Measurements from ENCODE around the gene TTLL9.

TTLL9 gene

GRCh38 chr20:31923388-31924331 is 53.2 kb downstream of the TTLL9 start:
- no peak overlapping the region for H3K4me3 ChIP-seq (ENCODE audit: low read depth, low read length)
- peaks cover 5% of the 10 kb centered on the region for H3K9me3 ChIP-seq (ENCODE audit: insufficient read depth, low read depth, low read length)
- no peaks in the 10 kb centered on the region for H3K79me2 ChIP-seq (ENCODE audit: control insufficient read depth, insufficient read depth, low read length, poor library complexity)
- no peak overlapping the region for H4K91ac ChIP-seq (ENCODE audit: low read depth, low read length)
- no peaks in the 10 kb centered on the region for H3K79me1 ChIP-seq (ENCODE audit: low read length)
- DNase-seq, result no peak
- no peak overlapping the region for H2BK12ac ChIP-seq (ENCODE audit: low read length)
- no peak overlapping the region for H3K14ac ChIP-seq (ENCODE audit: low read length)
- H3K18ac ChIP-seq (ENCODE audit: low read length), result no peak overlapping the region
- no peaks in the 10 kb centered on the region for H3K36me3 ChIP-seq (ENCODE audit: control insufficient read depth in 1 of 2, insufficient read depth in 2 of 2, low read length in 2 of 2)
- no peaks in the 10 kb centered on the region for H3K4me1 ChIP-seq (ENCODE audit: control insufficient read depth in 1 of 2, insufficient read depth in 2 of 2, low read length in 2 of 2)
- H4K12ac ChIP-seq (ENCODE audit: low read depth, low read length), result no peak overlapping the region
- H3K27ac ChIP-seq (ENCODE audit: low read depth, low read length), result no peak overlapping the region
- H3K27me3 ChIP-seq (ENCODE audit: insufficient read depth, low read length), result no peaks in the 10 kb centered on the region
- no peak overlapping the region for H4K8ac ChIP-seq (ENCODE audit: low read depth, low read length)
- H2BK5ac ChIP-seq (ENCODE audit: low read depth, low read length, poor library complexity), result no peak overlapping the region
- H3K9ac ChIP-seq (ENCODE audit: low read length), result no peak overlapping the region
- no peak overlapping the region for H2BK120ac ChIP-seq (ENCODE audit: insufficient read depth, low read length, poor library complexity)
- no peak overlapping the region for H2AK5ac ChIP-seq (ENCODE audit: low read length)
- H3K23ac ChIP-seq (ENCODE audit: low read length), result no peak overlapping the region
- no peak overlapping the region for H3K4me2 ChIP-seq (ENCODE audit: low read length)
- H2AFZ ChIP-seq (ENCODE audit: insufficient read depth, low read length, poor library complexity), result no peak overlapping the region
- H3K4ac ChIP-seq (ENCODE audit: low read depth, low read length), result no peak overlapping the region
- no CpG with 5 or more reads among the region's 13 CpGs for WGBS (ENCODE audit: extremely low coverage, insufficient coverage, insufficient read length)

GRCh38 chr20:31924561-31924960 is 54.1 kb downstream of the TTLL9 start:
- no peak overlapping the region for H4K12ac ChIP-seq (ENCODE audit: low read depth, low read length)
- H4K8ac ChIP-seq (ENCODE audit: low read depth, low read length), result no peak overlapping the region
- H3K4me1 ChIP-seq (ENCODE audit: control insufficient read depth in 1 of 2, insufficient read depth in 2 of 2, low read length in 2 of 2), result no peaks in the 10 kb centered on the region
- H3K27ac ChIP-seq (ENCODE audit: low read depth, low read length), result no peak overlapping the region
- H2BK120ac ChIP-seq (ENCODE audit: insufficient read depth, low read length, poor library complexity), result no peak overlapping the region
- no peaks in the 10 kb centered on the region for H3K36me3 ChIP-seq (ENCODE audit: control insufficient read depth in 1 of 2, insufficient read depth in 2 of 2, low read length in 2 of 2)
- no peak overlapping the region for H3K14ac ChIP-seq (ENCODE audit: low read length)
- no peak overlapping the region for H3K4me2 ChIP-seq (ENCODE audit: low read length)
- H3K9me3 ChIP-seq (ENCODE audit: insufficient read depth, low read depth, low read length), result peaks cover 3% of the 10 kb centered on the region
- H2BK12ac ChIP-seq (ENCODE audit: low read length), result no peak overlapping the region
- H3K23ac ChIP-seq (ENCODE audit: low read length), result no peak overlapping the region
- no peaks in the 10 kb centered on the region for H3K79me2 ChIP-seq (ENCODE audit: control insufficient read depth, insufficient read depth, low read length, poor library complexity)
- no peak overlapping the region for H2AFZ ChIP-seq (ENCODE audit: insufficient read depth, low read length, poor library complexity)
- no peak for DNase-seq
- no peak overlapping the region for H2BK5ac ChIP-seq (ENCODE audit: low read depth, low read length, poor library complexity)
- no peak overlapping the region for H3K4ac ChIP-seq (ENCODE audit: low read depth, low read length)
- H3K27me3 ChIP-seq (ENCODE audit: insufficient read depth, low read length), result no peaks in the 10 kb centered on the region
- no peak overlapping the region for H3K9ac ChIP-seq (ENCODE audit: low read length)
- H2AK5ac ChIP-seq (ENCODE audit: low read length), result no peak overlapping the region
- no peaks in the 10 kb centered on the region for H3K79me1 ChIP-seq (ENCODE audit: low read length)
- H3K4me3 ChIP-seq (ENCODE audit: low read depth, low read length), result no peak overlapping the region
- no CpG with 5 or more reads among the region's 8 CpGs for WGBS (ENCODE audit: extremely low coverage, insufficient coverage, insufficient read length)
- no peak overlapping the region for H3K18ac ChIP-seq (ENCODE audit: low read length)
- H4K91ac ChIP-seq (ENCODE audit: low read depth, low read length), result no peak overlapping the region

- no peaks in the 10 kb centered on the region for H3K79me1 ChIP-seq (ENCODE audit: low read length)
- no peak overlapping the region for H3K4me3 ChIP-seq (ENCODE audit: low read depth, low read length)
- no peak overlapping the region for H3K23ac ChIP-seq (ENCODE audit: low read length)
- no peak overlapping the region for H2AFZ ChIP-seq (ENCODE audit: insufficient read depth, low read length, poor library complexity)
- peaks cover under 1% of the 10 kb centered on the region for H3K9me3 ChIP-seq (ENCODE audit: insufficient read depth, low read depth, low read length)
- no peaks in the 10 kb centered on the region for H3K79me2 ChIP-seq (ENCODE audit: control insufficient read depth, insufficient read depth, low read length, poor library complexity)
- H2BK12ac ChIP-seq (ENCODE audit: low read length), result no peak overlapping the region
- no peak overlapping the region for H4K91ac ChIP-seq (ENCODE audit: low read depth, low read length)
- H2BK120ac ChIP-seq (ENCODE audit: insufficient read depth, low read length, poor library complexity), result no peak overlapping the region
- no peak overlapping the region for H3K9ac ChIP-seq (ENCODE audit: low read length)
- no peaks in the 10 kb centered on the region for H3K27me3 ChIP-seq (ENCODE audit: insufficient read depth, low read length)
- no peak overlapping the region for H4K12ac ChIP-seq (ENCODE audit: low read depth, low read length)
- no CpG with 5 or more reads among the region's 9 CpGs for WGBS (ENCODE audit: extremely low coverage, insufficient coverage, insufficient read length)
- no peak overlapping the region for H2BK5ac ChIP-seq (ENCODE audit: low read depth, low read length, poor library complexity)
- H3K36me3 ChIP-seq (ENCODE audit: control insufficient read depth in 1 of 2, insufficient read depth in 2 of 2, low read length in 2 of 2), result no peaks in the 10 kb centered on the region
- H3K4me1 ChIP-seq (ENCODE audit: control insufficient read depth in 1 of 2, insufficient read depth in 2 of 2, low read length in 2 of 2), result no peaks in the 10 kb centered on the region
- H3K4ac ChIP-seq (ENCODE audit: low read depth, low read length), result no peak overlapping the region
- no peak overlapping the region for H2AK5ac ChIP-seq (ENCODE audit: low read length)
- no peak overlapping the region for H3K14ac ChIP-seq (ENCODE audit: low read length)
- no peak overlapping the region for H3K4me2 ChIP-seq (ENCODE audit: low read length)
- H4K8ac ChIP-seq (ENCODE audit: low read depth, low read length), result no peak overlapping the region
- DNase-seq, result no peak
- H3K18ac ChIP-seq (ENCODE audit: low read length), result no peak overlapping the region
- H3K27ac ChIP-seq (ENCODE audit: low read depth, low read length), result no peak overlapping the region
These were observed 55.2 kb downstream of the TTLL9 start for GRCh38 chr20:31925631-31926030.

GRCh38 chr20:31926493-31926892 is 56.1 kb downstream of the TTLL9 start:
- Histone ChIP-seq H3K27ac (ENCODE audit: low read depth, low read length) (no peak overlapping the region), H3K4me2 (ENCODE audit: low read length) (no peak overlapping the region), H3K27me3 (ENCODE audit: insufficient read depth, low read length) (no peaks in the 10 kb centered on the region), H3K4me3 (ENCODE audit: low read depth, low read length) (no peak overlapping the region), H3K79me2 (ENCODE audit: control insufficient read depth, insufficient read depth, low read length, poor library complexity) (no peaks in the 10 kb centered on the region), H3K36me3 (ENCODE audit: control insufficient read depth in 1 of 2, insufficient read depth in 2 of 2, low read length in 2 of 2) (no peaks in the 10 kb centered on the region), H3K18ac (ENCODE audit: low read length) (no peak overlapping the region), H2BK5ac (ENCODE audit: low read depth, low read length, poor library complexity) (no peak overlapping the region), H4K12ac (ENCODE audit: low read depth, low read length) (no peak overlapping the region), H2BK120ac (ENCODE audit: insufficient read depth, low read length, poor library complexity) (no peak overlapping the region), H3K4me1 (ENCODE audit: control insufficient read depth in 1 of 2, insufficient read depth in 2 of 2, low read length in 2 of 2) (no peaks in the 10 kb centered on the region), H2AFZ (ENCODE audit: insufficient read depth, low read length, poor library complexity) (no peak overlapping the region), H4K8ac (ENCODE audit: low read depth, low read length) (no peak overlapping the region), H3K9ac (ENCODE audit: low read length) (no peak overlapping the region), H2BK12ac (ENCODE audit: low read length) (no peak overlapping the region), H3K79me1 (ENCODE audit: low read length) (no peaks in the 10 kb centered on the region), H3K9me3 (ENCODE audit: insufficient read depth, low read depth, low read length) (peaks cover 2% of the 10 kb centered on the region), H4K91ac (ENCODE audit: low read depth, low read length) (no peak overlapping the region), H3K23ac (ENCODE audit: low read length) (no peak overlapping the region), H2AK5ac (ENCODE audit: low read length) (no peak overlapping the region), H3K14ac (ENCODE audit: low read length) (no peak overlapping the region), H3K4ac (ENCODE audit: low read depth, low read length) (no peak overlapping the region)
- DNase-seq, result no peak
- WGBS (ENCODE audit: extremely low coverage, insufficient coverage, insufficient read length), result no CpG with 5 or more reads among the region's 2 CpGs
